GM12878 (cell line): ENCODE results near the gene ADAMTS17. TPM values are rescaled to one million over a fixed set of nuclear protein-coding genes. Genes with fewer than 3 reads are reported as not detected.

Experiments used
- ATAC-seq: fragments of 200-7000 bp; cut with Tn5 transposase; 3 replicates; pipeline ENCODE4 v1.9.1; 2020; ENCODE audit warnings: mild to moderate bottlenecking, moderate library complexity
- BruUV-seq: library from RNA; stranded (reverse); fragments of 400-500 nt; replicated peaks from 2 replicates; lab custom pipeline; 2021; lab: Mats Ljungman, UMichigan
- CTCF ChIA-PET: fragments of 300-600 bp; sonication (Branson Sonifier 250); formaldehyde crosslinking; extraction: SDS; loops from one replicate; lab custom pipeline; 2021; ENCODE audit warnings: inconsistent platforms; lab: Yijun Ruan, JAX
- POLR2A ChIA-PET: fragments of 350-600 bp; formaldehyde crosslinking; extraction: SDS; loops from one replicate; lab custom pipeline; 2021; ENCODE audit warnings: inconsistent platforms; lab: Charles Lee
- RAD21 ChIA-PET: fragments of 300-600 bp; sonication (Branson Sonifier 250); formaldehyde crosslinking; loops from one replicate; lab custom pipeline; 2023; ENCODE audit warnings: antibody characterized with exemption; ENCODE audit not compliant: unreplicated experiment; lab: Charles Lee
- SMC1A ChIA-PET: fragments of 300-600 bp; sonication (Branson Sonifier 250); formaldehyde crosslinking; loops from one replicate; lab custom pipeline; 2023; ENCODE audit not compliant: unreplicated experiment, uncharacterized antibody; lab: Charles Lee
- DNase-seq: peaks from one replicate; pipeline ENCODE4 v3.0.0-alpha.2; 2011; ENCODE audit warnings: low read depth, low spot score
- FAIRE-seq: peaks from 3 replicates; lab custom pipeline; 2011; peaks lifted over from hg19 to GRCh38; lab: Jason Lieb, UNC
- H2AFZ ChIP-seq: 2 replicates; pipeline ENCODE4 v1.6.0; 2011; ENCODE audit warnings: low read depth, low read length, control low read depth; ENCODE audit not compliant: control insufficient read depth
- H3K27ac ChIP-seq: 2 replicates; pipeline ENCODE4 v1.5.1; 2011; ENCODE audit warnings: control low read depth; ENCODE audit not compliant: control insufficient read depth, insufficient read depth
- H3K27me3 ChIP-seq, 2 experiments: replicated peaks in 1 of 2; 2 replicates each; pipeline versions ENCODE4 v1.6.0 to v1.6.1; 2011; ENCODE audit warnings: low read length in 1 of 2; ENCODE audit not compliant: control insufficient read depth in 2 of 2, insufficient read depth in 2 of 2
- H3K36me3 ChIP-seq, 2 experiments: 2 replicates each; pipeline ENCODE4 v1.5.1; 2011; ENCODE audit warnings: low read length in 1 of 2; ENCODE audit not compliant: control insufficient read depth in 2 of 2, insufficient read depth in 2 of 2
- H3K4me1 ChIP-seq: 2 replicates; pipeline ENCODE4 v1.6.1; 2011; ENCODE audit warnings: mild to moderate bottlenecking, low read length, moderate library complexity, mixed read lengths; ENCODE audit not compliant: control insufficient read depth, insufficient read depth
- H3K4me2 ChIP-seq: 2 replicates; pipeline ENCODE4 v1.6.0; 2011; ENCODE audit warnings: control low read depth; ENCODE audit not compliant: control insufficient read depth, insufficient read depth
- H3K4me3 ChIP-seq: fragments of 200-600 bp; sonication (generic); 2 replicates; pipeline ENCODE4 v1.5.1; 2016
- H3K79me2 ChIP-seq: 2 replicates; pipeline ENCODE4 v1.6.0; 2011; ENCODE audit warnings: low read length; ENCODE audit not compliant: control insufficient read depth, insufficient read depth
- H3K9ac ChIP-seq: 2 replicates; pipeline ENCODE4 v1.8.0; 2011; ENCODE audit warnings: low read length, control low read depth, mixed read lengths; ENCODE audit not compliant: control insufficient read depth, insufficient read depth
- H3K9me3 ChIP-seq: replicated peaks from 3 replicates; pipeline ENCODE4 v1.5.1; 2011; ENCODE audit warnings: mild to moderate bottlenecking, low read length; ENCODE audit not compliant: control insufficient read depth, insufficient read depth
- H4K20me1 ChIP-seq: 2 replicates; pipeline ENCODE4 v1.6.0; 2011; ENCODE audit not compliant: control insufficient read depth, insufficient read depth
- CREB1 ChIP-seq: IDR thresholded peaks from 2 replicates; pipeline ENCODE4 v1.6.1; 2012; ENCODE audit warnings: low read depth, mild to moderate bottlenecking, inconsistent platforms
- IKZF1 ChIP-seq: fragments of 450-650 bp; conservative IDR thresholded peaks from 2 replicates; pipeline ENCODE4 v1.6.1; 2017; ENCODE audit warnings: antibody characterized with exemption, mild to moderate bottlenecking
- IRF3 ChIP-seq: fragments of 450-650 bp; IDR thresholded peaks from 2 replicates; pipeline ENCODE4 v1.6.1; 2014; ENCODE audit warnings: mild to moderate bottlenecking
- NR2C2 ChIP-seq: IDR thresholded peaks from 2 replicates; pipeline ENCODE4 v1.6.1; 2011; ENCODE audit warnings: borderline replicate concordance, low read depth; ENCODE audit not compliant: control insufficient read depth, insufficient read length
- NR2F1 ChIP-seq: fragments of 450-650 bp; conservative IDR thresholded peaks from 2 replicates; pipeline ENCODE4 v1.6.1; 2017; ENCODE audit warnings: mild to moderate bottlenecking
- RBBP5 ChIP-seq: fragments of 200-600 bp; sonication (generic); conservative IDR thresholded peaks from 2 replicates; pipeline ENCODE4 v1.6.1; 2016
- RUNX3 ChIP-seq: IDR thresholded peaks from 2 replicates; pipeline ENCODE4 v1.6.1; 2012; ENCODE audit warnings: low read length, inconsistent platforms
- TCF7 ChIP-seq: IDR thresholded peaks from 2 replicates; pipeline ENCODE4 v1.6.1; 2014; ENCODE audit warnings: antibody characterized with exemption, borderline replicate concordance
- ZNF687 ChIP-seq: fragments of 450-650 bp; IDR thresholded peaks from 2 replicates; pipeline ENCODE4 v1.6.1; 2017; ENCODE audit warnings: mild to moderate bottlenecking, moderate library complexity
- WGBS: methylation state at CpG from one replicate; pipeline ENCODE4 v1.1.6; 2016; ENCODE audit warnings: low lambda C conversion rate; ENCODE audit not compliant: insufficient replicate concordance, insufficient coverage; ENCODE audit errors: missing lambda C conversion rate; 5-methylcytosine and 5-hydroxymethylcytosine counted together
- in situ Hi-C: fragments of 300-500 bp; cut with MboI; formaldehyde crosslinking; loops from 9 replicates; pipeline ENCODE4 v1.14.3; 2018; ENCODE audit warnings: mixed read lengths
- intact Hi-C: fragments of 100-400 bp; cut with micrococcal nuclease; formaldehyde crosslinking; loops from one replicate; pipeline ENCODE4 v1.14.2; 2022; ENCODE audit not compliant: unreplicated experiment
- polyA plus RNA-seq, 11 experiments: library from polyadenylated mRNA; depleted of rRNA in 4 of 11; unstranded in 6 of 11; stranded (reverse) in 5 of 11; fragments of >200 nt; fragmentation: Nextera tagmentation in 4 of 11; fragmentation: Illumina TruSeq in 1 of 11; extraction: Ambion mirVana in 4 of 11; extraction: Trizol in 1 of 11; gene quantifications; 1 replicate in 1 of 11; 2 replicates in 10 of 11; pipeline versions ENCODE4 v1.2.1 to v1.2.3, GENCODE V29; 2011 to 2016; ENCODE audit warnings: inconsistent platforms in 2 of 11, missing spikeins in 2 of 11, low read depth in 1 of 11
- total RNA-seq, 4 experiments: library from RNA; depleted of rRNA in 3 of 4; stranded (reverse); fragments of >200 nt in 3 of 4; fragmentation: Illumina TruSeq in 1 of 4; extraction: Trizol in 1 of 4; gene quantifications; 2 replicates each; pipeline versions ENCODE4 v1.2.1 to v1.2.3, GENCODE V29; 2013 to 2021

ADAMTS17 gene
- total and polyA plus RNA-seq, 10 of the 15 experiments (the other 5 are each of a cell fraction or from before 2014, with no cell fraction given) = 0.04 to 0.50 (median 0.10) TPM; not detected in 4

- no peak for TF ChIP-seq IRF3
- no peak for TF ChIP-seq NR2F1
- TF ChIP-seq RBBP5 = no peak
- no peak for TF ChIP-seq IKZF1
- TF ChIP-seq NR2C2 = no peak
- no peak for TF ChIP-seq CREB1
- TF ChIP-seq RUNX3 = no peak
- no peak for TF ChIP-seq ZNF687
- TF ChIP-seq TCF7 = no peak
- in situ Hi-C loops (no loop called here), intact Hi-C loops (no loop called here)
- CTCF ChIA-PET = no interaction called here
- H3K27ac ChIP-seq = no peak overlapping the region
- H3K27me3 ChIP-seq = no peaks in the 10 kb centered on the region
- RAD21 ChIA-PET = no interaction called here
- DNase-seq (no peak), ATAC-seq (no peak), FAIRE-seq (no peak)
- no peaks in the 10 kb centered on the region for H3K79me2 ChIP-seq
- BruUV-seq = no TSS peak
- H2AFZ ChIP-seq = no peak overlapping the region
- SMC1A ChIA-PET = no interaction called here
- 39% methylated on average over 14 of the region's 14 CpGs for WGBS
- peaks cover 2% of the 10 kb centered on the region; the same call in 1 of the 3 replicates for H3K9me3 ChIP-seq
- no peak overlapping the region for H3K4me2 ChIP-seq
- H3K4me1 ChIP-seq = 0 out of 2 replicates have a peak, but pooled peaks cover under 1% of the 10 kb centered on the region
- H3K9ac ChIP-seq = no peak overlapping the region
- H3K36me3 ChIP-seq = no peaks in the 10 kb centered on the region
- no peak overlapping the region for H3K4me3 ChIP-seq
- no peaks in the 10 kb centered on the region for H4K20me1 ChIP-seq
- POLR2A ChIA-PET = no interaction called here
Measured at GRCh38 chr15:100196326-100197058, 145.3 kb downstream of the ADAMTS17 start.
